Stimulated activated CD4-positive, alpha-beta T cell treated with anti-CD3 and anti-CD28 coated beads, Interleukin-4, amount 100 ng/mL, for 48 hours (primary cell): Measurements from ENCODE around the gene SFN.
"Not testable (repeated sequence)": the region's sequence is repeated elsewhere in the genome, so short reads cannot be mapped to it uniquely, and the experiment has no call there.

ENCODE experiments used
- DNase-seq, 2 donors: peaks; one replicate each; pipeline ENCODE4 v3.0.0-alpha.2; 2020; ENCODE audit warnings: low read depth in 2 of 2

Gene SFN

GRCh38 chr1:26862781-26863684 lies at the start of gene SFN:
Gene SFN (plus strand): TSS chr1:26863149. CDS start chr1:26863213, 64 bp downstream.
- DNase-seq = peak; percentile 52 to 67

DNA sequence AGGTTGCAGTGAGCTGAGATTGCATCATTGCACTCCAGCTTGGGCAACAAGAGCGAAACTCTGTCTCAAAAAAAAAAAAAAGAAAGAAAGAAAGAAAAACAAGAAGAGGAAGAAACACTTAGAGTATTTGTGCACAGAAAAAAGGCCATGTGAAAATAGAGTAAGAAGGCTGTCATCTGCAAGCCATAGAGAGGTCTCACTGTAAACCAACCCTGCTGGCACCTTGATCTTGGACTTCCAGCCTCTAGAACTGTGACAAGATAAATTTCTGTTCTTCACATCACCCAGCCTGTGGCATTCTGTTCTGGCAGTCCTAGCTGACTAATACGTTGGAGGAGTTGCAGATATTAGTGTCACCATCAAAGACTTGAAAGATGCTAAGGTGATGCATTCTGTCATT lies 48.6 kb upstream of the SFN start:
- no peak for DNase-seq

DNA sequence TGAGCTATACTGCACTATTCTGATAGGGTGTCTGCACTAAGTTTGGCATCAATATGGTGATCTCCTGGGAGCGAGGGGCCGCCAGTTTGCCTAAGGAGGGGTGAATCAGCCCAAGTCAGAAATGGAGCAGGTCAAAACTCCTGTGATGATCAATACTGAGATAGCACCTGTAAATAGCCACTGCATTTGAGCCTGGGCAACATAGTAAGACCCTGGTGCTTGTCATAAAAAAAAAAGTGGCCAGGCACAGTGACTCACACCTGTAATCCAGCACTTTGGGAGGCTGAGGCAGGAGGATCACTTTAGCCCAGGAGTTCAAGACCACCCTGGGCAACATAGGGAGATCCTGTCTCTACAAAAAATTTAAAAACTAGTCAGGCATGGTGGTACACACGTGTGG lies 48.1 kb upstream of the SFN start:
- no peak for DNase-seq

GRCh38 chr1:26820784-26821269 lies 42.1 kb upstream of the SFN start:
- no peak for DNase-seq

DNA sequence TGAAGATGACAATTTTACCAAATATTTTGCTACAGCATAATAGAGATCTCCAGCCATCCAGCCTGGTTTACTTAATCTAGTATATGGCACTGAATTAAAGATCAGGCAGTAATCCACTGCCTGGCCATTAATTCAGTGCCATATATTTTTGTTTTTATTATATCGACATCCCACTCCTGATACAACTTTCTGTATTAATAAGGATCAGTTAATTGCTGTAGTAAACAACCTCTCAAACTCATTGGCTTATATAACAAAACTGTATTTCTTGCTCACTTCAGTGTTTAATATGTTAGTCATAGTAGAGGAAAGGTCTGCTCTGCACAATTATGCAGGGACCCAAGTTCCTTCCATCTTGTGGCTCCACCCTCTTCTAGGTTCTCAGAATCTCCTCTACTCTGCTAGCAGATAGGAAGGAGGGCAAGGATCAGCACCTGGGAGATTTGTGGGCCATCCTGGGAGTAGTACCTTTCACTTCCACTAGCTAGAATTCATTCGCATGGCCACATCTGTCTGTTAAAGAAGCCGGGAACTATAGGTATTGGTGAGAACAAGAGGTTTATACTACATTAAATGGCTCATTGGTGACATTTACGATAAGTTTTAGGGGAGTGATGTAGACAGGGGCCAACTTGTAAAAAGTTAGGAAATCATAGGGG lies 40.1 kb upstream of the SFN start:
- DNase-seq = no peak

GRCh38 chr1:26824731-26825130 lies 38.2 kb upstream of the SFN start:
- DNase-seq = no peak

DNA sequence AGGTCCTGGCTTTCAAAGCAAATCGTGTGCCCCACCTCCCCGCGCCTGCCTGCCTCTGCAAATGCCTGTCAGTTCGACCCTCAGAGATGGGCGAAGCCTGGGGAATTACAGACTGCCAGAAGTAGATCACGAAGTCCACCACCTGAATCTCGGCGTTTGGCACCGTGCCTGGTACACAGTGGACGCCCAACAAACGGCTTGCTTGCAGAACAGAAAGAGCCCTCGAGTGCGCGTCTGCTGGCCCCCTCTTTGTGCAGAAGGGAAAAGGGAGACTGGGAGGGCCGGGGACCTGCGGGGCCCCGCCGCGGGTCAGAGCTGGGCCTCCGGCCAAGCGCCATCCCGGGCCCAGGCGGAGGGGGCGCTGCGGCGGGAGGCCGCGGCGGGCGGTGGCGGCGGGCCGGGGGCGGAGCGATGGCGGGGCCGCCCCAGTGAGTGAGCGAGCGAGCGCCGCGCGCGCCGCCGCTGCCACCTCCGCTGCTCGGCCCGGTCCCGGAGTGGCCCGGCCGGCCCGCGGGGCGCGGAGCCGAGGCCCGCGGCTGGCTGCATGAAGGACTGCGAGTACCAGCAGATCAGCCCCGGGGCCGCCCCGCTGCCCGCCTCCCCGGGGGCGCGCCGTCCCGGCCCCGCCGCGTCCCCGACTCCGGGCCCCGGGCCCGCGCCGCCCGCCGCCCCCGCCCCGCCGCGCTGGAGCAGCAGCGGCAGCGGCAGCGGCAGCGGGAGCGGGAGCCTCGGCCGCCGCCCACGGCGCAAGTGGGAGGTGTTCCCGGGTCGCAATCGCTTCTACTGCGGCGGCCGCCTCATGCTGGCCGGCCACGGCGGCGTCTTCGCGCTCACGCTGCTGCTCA lies 36.5 kb upstream of the SFN start, which contains the start of gene ZDHHC18:
Gene ZDHHC18 (plus strand): TSS at position 428 of the 845 bp plus-strand sequence. CDS start 117 bp downstream, at position 545.
- DNase-seq = peak; percentile 57 to 62

DNA sequence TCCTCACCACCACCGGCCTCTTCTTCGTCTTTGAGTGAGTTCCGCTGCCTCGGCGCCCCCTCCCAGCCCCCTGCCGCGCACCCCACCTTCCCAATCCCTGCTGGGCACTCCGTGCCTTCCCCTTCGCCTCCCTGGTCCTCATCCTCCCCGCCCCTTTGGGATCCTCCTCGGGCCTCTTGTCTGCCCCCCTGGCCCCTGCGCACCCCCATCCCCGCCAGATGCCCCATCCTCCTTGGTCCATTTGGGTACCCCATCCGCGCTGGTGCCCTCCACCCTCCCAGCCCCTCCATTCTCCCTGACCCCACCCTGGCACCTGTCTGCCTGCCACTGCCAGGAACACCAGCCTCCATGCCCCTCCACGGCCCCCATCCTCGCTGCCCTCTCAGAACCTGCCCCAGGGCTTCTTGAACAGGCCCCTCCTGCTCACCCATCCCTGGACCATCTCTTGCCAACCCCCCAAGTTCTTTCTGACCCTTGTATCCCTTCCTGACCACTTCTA lies 35.8 kb upstream of the SFN start:
- DNase-seq = no peak

- no peak for DNase-seq
Observed at GRCh38 chr1:26827663-26828062, 35.3 kb upstream of the SFN start.

DNA sequence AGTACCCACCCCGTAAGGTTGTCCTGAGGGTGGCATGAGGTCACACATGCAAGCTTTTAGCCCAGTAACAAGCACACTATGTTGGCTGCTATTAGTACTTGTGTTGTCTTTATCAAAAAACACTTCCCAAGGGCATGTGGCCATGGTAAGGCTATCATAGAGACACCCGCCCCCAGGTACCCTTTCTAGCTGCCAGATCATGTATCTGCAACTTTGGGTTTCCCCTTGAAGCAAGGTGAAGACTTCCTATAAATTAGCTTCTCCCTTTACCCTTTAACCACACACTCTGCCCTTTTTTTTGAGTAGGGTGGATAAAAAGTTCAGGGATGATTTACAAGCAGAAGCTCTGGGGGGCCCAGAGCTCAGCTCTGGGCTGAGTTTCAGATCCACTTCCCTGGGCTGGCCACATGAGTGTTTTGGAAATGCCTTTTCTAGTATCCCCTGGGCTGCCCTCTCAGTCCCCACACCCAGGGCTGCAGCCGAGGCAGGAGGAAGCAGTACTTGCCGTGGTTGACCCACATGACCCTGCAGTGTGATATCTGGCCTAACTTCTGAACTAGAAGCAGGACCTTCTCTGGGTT lies 34.4 kb upstream of the SFN start:
- DNase-seq = no peak

GRCh38 chr1:26829184-26829911 lies 33.6 kb upstream of the SFN start:
- no peak for DNase-seq

DNA sequence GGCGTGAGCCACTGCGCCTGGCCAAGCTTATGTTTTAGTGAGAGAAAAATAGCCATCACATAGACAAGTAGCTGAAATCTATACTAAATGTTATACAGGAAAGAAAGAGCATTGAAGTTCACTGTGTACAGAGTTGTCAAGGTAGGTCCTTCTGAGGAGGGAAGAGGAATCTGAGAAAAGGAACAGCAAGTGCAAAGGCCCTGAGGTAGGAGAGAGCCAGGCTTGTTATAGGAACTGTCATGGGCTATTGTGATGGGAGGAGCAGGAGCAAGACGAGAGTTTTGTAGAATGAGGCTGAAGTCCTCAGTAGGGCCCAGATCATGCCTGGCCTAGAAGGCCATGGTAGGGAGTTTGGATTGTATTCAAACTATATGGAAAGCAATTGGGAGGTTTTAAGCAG lies 31.9 kb upstream of the SFN start:
- DNase-seq = no peak

DNA sequence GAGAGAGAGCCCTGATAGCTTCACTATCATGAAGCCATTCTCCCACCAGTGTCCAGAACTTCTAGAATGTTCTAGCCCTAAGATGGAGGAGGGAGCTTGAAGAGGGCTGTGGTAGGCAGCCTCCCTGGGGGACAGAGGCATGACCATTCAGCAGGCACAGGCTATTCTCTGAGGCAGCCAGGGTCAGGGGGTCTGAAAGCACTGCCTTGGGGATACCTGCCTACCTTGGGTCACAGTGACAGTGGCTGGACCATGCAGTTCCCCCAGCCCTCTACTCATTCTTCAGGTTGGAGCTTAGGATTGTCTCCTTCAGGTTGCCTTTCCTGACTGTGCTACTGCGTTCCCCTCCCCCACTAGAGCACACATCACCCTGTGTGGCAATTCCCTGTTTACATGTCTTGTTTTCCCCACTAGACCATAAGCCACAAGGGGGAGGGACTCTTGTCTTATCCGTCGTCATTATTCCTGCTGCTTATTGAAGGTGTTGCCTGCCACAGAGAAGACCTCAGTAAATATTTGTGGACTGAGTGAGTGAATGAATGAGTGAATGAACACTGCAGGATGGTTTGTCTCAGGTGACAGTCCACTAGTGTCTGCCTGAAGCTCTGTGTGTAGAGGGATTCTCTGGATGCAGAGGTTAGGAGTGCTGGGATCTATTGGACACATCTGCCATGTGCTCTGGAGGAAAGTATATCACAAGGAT lies 31.3 kb upstream of the SFN start:
- no peak for DNase-seq

DNA sequence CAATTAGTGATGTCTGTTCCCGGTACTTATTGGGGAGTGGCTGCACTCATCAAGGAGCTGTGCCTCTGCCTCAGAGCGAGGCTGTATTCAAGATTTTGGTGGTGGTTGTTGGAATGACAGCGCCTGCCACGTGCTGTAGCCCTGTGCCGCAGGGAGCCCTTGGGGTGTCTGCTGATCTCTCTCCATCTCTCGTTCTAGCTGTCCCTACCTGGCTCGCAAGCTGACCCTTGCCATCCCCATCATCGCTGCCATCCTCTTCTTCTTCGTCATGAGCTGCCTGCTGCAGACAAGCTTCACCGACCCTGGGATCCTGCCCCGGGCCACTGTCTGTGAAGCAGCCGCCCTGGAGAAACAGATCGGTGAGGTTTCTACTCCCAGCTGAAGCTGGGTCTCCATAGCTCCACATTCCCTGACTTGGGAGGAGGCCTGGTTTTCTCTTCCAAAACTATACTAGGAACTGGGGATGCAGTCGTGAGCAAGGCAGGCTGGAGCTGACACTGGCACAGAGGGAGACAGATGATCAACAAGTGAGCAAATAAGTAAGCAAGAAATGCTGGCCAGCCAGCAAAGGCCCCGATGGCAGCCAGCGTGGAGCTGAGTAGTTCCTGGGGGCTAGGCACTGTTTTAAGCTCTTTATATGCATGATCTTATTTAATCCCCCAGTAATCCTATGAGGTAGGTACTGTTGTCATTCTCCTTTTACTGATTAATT lies 30.5 kb upstream of the SFN start:
- no peak for DNase-seq

GRCh38 chr1:26833432-26834405 lies 29.2 kb upstream of the SFN start:
- peak; percentile 59 to 75 for DNase-seq

- not testable (repeated sequence) for DNase-seq
Observed at GRCh38 chr1:26837665-26838064, 25.3 kb upstream of the SFN start.

DNA sequence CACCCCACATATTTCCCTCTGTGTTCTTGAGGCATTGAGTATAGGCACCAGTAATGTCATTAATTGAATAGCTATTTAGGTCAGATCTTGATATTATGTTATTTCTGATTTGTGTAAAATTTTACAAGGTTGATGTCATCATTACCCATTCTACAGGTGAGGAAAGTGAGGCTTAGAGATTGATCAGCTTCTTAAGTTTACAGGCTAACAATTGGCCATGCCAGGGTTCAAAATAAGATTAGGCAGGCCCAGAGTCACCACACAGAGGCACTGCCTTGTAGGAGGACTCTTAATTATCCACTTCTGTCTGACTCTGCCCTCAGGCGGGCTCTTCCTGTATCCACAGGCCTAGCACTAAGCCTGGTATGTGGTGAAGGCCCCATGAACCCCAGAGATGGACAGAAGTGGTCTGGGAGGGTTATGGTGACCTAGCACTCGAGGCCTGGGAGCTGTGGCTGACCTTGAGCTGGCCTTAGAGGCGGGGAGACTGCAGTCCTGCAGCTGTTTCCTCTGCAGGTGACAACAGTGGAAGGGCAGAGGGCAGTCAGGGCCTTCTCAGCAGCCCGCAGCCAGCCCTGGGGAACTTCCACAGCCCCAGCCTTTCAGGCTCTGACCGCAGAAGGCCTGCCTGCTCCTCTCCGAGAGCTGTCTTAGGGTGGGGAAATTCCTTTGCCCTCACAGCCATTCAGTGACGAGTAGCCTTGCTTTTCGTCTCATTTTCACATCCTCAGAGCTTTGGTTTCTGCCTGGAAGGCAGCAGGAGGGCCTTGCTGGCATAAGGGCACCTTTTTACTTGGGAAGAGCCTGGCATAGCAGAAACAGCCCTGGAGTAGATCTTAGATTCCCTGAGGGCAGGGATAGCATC lies 24.2 kb upstream of the SFN start:
- DNase-seq = peak in 1 of 2 donors; percentile 49
